ENCODE data around the gene ANKRD52. TPM values are rescaled to one million over a fixed set of nuclear protein-coding genes. Genes with fewer than 3 reads are reported as not detected.

The ANKRD52 gene
- total and polyA plus RNA-seq, 2 of the 8 experiments (the other 6 are each of a cell fraction or from before 2014, with no cell fraction given), result 14.0 to 36.3 TPM

DNA sequence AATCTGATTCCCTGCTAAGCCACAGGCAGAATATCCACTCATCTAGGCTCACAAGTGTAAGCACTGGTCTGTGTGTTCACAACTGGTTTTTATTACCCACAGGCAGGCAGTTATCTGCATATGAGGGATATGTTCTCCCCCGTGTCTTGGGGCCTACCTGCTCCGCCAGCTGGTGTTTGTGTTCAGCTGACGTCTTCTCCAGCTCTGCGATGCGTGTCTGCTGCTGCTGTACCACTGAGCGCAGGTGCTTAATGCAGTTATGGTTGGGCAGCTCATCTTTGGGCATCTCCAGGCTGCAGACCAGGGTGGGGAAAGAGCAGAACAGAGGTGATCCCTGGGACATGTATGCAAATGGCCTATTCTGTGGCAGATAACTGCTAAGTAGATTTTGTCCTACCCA, 50.2 kb downstream of the ANKRD52 start:
- WGBS, 2 experiments (ENCODE audit: extremely low coverage in 1 of 2, insufficient coverage in 1 of 2, insufficient read length in 1 of 2, insufficient replicate concordance in 2 of 2, low coverage in 1 of 2, low lambda C conversion rate in 2 of 2, missing lambda C conversion rate in 1 of 2), result 93% methylated on average over 6 of the region's 6 CpGs; no CpG with 5 or more reads in 1 of the 2 experiments
- H2BK15ac ChIP-seq (ENCODE audit: low read length), result no peak overlapping the region
- H2BK120ac ChIP-seq (replicated peaks; ENCODE audit: low read depth, low read length), result no peak overlapping the region
- no peaks in the 10 kb centered on the region for H4K20me1 ChIP-seq (replicated peaks in 1 of 2; ENCODE audit: control insufficient read depth in 1 of 2, insufficient read depth in 2 of 2, low read length in 2 of 2)
- no peak overlapping the region for H2AK5ac ChIP-seq (ENCODE audit: low read depth, low read length)
- H3K4me3 ChIP-seq (ENCODE audit: extremely low read depth in 1 of 4, insufficient read depth in 2 of 4, low read depth in 3 of 4, low read length in 4 of 4), result no peak overlapping the region
- peaks cover 31 to 68% (median 53%) of the 10 kb centered on the region in 4 experiments for H3K36me3 ChIP-seq (ENCODE audit: control insufficient read depth in 2 of 4, insufficient read depth in 4 of 4, low read length in 3 of 4)
- H2BK20ac ChIP-seq (ENCODE audit: low read length), result no peak overlapping the region
- H3K4me2 ChIP-seq (ENCODE audit: insufficient read depth in 1 of 2, low read depth in 2 of 2, low read length in 2 of 2), result no peak overlapping the region
- no peak overlapping the region for H3K23ac ChIP-seq (ENCODE audit: insufficient read length)
- H2AFZ ChIP-seq (ENCODE audit: low read length), result no peak overlapping the region
- TF ChIP-seq BRCA1 (IDR thresholded peaks at IDR 0.05; ENCODE audit: low read depth, low read length) (no peak), POLR2AphosphoS5 (IDR thresholded peaks at IDR 0.05; ENCODE audit: low read depth, low read length) (peak; percentile 39)
- TF ChIP-seq, protein P1, sequence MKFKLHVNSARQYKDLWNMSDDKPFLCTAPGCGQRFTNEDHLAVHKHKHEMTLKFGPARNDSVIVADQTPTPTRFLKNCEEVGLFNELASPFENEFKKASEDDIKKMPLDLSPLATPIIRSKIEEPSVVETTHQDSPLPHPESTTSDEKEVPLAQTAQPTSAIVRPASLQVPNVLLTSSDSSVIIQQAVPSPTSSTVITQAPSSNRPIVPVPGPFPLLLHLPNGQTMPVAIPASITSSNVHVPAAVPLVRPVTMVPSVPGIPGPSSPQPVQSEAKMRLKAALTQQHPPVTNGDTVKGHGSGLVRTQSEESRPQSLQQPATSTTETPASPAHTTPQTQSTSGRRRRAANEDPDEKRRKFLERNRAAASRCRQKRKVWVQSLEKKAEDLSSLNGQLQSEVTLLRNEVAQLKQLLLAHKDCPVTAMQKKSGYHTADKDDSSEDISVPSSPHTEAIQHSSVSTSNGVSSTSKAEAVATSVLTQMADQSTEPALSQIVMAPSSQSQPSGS (IDR thresholded peaks at IDR 0.05; ENCODE audit: low read length), result no peak
- H3K4ac ChIP-seq (replicated peaks; ENCODE audit: insufficient read length, low read depth, low read length), result no peak overlapping the region
- no peaks in the 10 kb centered on the region for H3K79me1 ChIP-seq (ENCODE audit: low read depth, low read length)
- DNase-seq (ENCODE audit: low read depth in 1 of 2, low spot score in 2 of 2) (no peak), FAIRE-seq (no peak)
- H3K9ac ChIP-seq (replicated peaks in 1 of 4; ENCODE audit: extremely low read depth in 1 of 4, low read depth in 3 of 4, low read length in 3 of 4), result no peak overlapping the region
- H3K27me3 ChIP-seq (replicated peaks in 1 of 4; ENCODE audit: control insufficient read depth in 3 of 4, extremely low read depth in 1 of 4, insufficient read depth in 3 of 4, low read length in 3 of 4), result no peaks in the 10 kb centered on the region
- H4K5ac ChIP-seq (ENCODE audit: insufficient read length, low read depth, low read length), result no peak overlapping the region
- H2BK12ac ChIP-seq (ENCODE audit: low read depth, low read length), result no peak overlapping the region
- H3K27ac ChIP-seq (ENCODE audit: low read depth, low read length), result no peak overlapping the region
- H3K56ac ChIP-seq (replicated peaks; ENCODE audit: insufficient read length, low read depth, low read length), result no peak overlapping the region
- ChIA-PET CTCF (ENCODE audit: partially characterized antibody) (interaction anchor here (0.9 to 12.3 kb wide), 13 partner anchors 8 to 489 kb away, joined by 3 to 111 read pairs (median 12); partner anchors contain the start of genes ANKRD52, RNF41, SLC39A5 and SMARCC2), POLR2A (ENCODE audit: partially characterized antibody) (interaction anchor here (0.7 to 17.4 kb wide), 16 partner anchors 11 to 126 kb away, joined by 3 to 203 read pairs (median 4); partner anchors contain the start of genes ANKRD52, MYL6, RNF41 and SMARCC2)
- H3K4me1 ChIP-seq (replicated peaks in 1 of 4; ENCODE audit: control insufficient read depth in 3 of 4, insufficient read depth in 4 of 4, low read length in 3 of 4), result no peaks in the 10 kb centered on the region
- H3K23me2 ChIP-seq (ENCODE audit: low read depth, low read length), result no peaks in the 10 kb centered on the region
- H4K8ac ChIP-seq (ENCODE audit: extremely low read depth, insufficient read depth, low read length), result no peak overlapping the region
- H4K91ac ChIP-seq (replicated peaks; ENCODE audit: insufficient read length, low read length), result no peak overlapping the region
- no peak overlapping the region for H3K18ac ChIP-seq (ENCODE audit: extremely low read depth, low read length)
- no peaks in the 10 kb centered on the region for H3K9me3 ChIP-seq (ENCODE audit: insufficient read depth in 2 of 2, low read depth in 1 of 2, low read length in 1 of 2)
- no peak overlapping the region for H2BK5ac ChIP-seq (ENCODE audit: low read depth, low read length)
- H3K14ac ChIP-seq (ENCODE audit: insufficient read length), result no peak overlapping the region
- no peaks in the 10 kb centered on the region for H3K79me2 ChIP-seq (ENCODE audit: control insufficient read depth in 1 of 2, insufficient read depth in 2 of 2, low read length in 2 of 2)

Data from H1 (cell line).